Measurements from ENCODE around the gene FFAR1. TPM values are rescaled to one million over a fixed set of nuclear protein-coding genes. Genes with fewer than 3 reads are reported as not detected.
A peak's percentile ranks its signal among the peaks of the same experiment; 100 is the strongest.

FFAR1 gene
- total and polyA plus RNA-seq, 2 experiments from 2014 or later: not detected

GRCh38 chr19:35396240-35396885, 48.7 kb downstream of the FFAR1 start:
- no peaks in the 10 kb centered on the region for H3K9me3 ChIP-seq (ENCODE audit: low read depth)
- 94% methylated on average over 14 of the region's 14 CpGs for WGBS (ENCODE audit: low lambda C conversion rate, missing lambda C conversion rate)
- H3K27me3 ChIP-seq: no peaks in the 10 kb centered on the region
- peak overlapping the region; percentile 38 for H3K27ac ChIP-seq
- H2AFZ ChIP-seq: no peak overlapping the region
- H3K79me2 ChIP-seq: no peaks in the 10 kb centered on the region
- TF ChIP-seq, protein P1, sequence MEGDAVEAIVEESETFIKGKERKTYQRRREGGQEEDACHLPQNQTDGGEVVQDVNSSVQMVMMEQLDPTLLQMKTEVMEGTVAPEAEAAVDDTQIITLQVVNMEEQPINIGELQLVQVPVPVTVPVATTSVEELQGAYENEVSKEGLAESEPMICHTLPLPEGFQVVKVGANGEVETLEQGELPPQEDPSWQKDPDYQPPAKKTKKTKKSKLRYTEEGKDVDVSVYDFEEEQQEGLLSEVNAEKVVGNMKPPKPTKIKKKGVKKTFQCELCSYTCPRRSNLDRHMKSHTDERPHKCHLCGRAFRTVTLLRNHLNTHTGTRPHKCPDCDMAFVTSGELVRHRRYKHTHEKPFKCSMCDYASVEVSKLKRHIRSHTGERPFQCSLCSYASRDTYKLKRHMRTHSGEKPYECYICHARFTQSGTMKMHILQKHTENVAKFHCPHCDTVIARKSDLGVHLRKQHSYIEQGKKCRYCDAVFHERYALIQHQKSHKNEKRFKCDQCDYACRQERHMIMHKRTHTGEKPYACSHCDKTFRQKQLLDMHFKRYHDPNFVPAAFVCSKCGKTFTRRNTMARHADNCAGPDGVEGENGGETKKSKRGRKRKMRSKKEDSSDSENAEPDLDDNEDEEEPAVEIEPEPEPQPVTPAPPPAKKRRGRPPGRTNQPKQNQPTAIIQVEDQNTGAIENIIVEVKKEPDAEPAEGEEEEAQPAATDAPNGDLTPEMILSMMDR (IDR thresholded peaks at IDR 0.05; ENCODE audit: poor library complexity): no peak
- no peak for TF ChIP-seq EZH2 (IDR thresholded peaks at IDR 0.05; ENCODE audit: borderline replicate concordance)
- TF ChIP-seq EZH2phosphoT487 (IDR thresholded peaks at IDR 0.05; ENCODE audit: low read depth, severe bottlenecking, unreplicated experiment): no peak
- H4K20me1 ChIP-seq (ENCODE audit: insufficient read depth, poor library complexity, severe bottlenecking): no peaks in the 10 kb centered on the region
- no peak overlapping the region for H3K4me2 ChIP-seq
- no peak for DNase-seq (ENCODE audit: low spot score)
- no peaks in the 10 kb centered on the region for H3K9me2 ChIP-seq (replicated peaks; ENCODE audit: insufficient read depth)
- H3K4me3 ChIP-seq: no peak overlapping the region
- no peaks in the 10 kb centered on the region for H3K4me1 ChIP-seq (ENCODE audit: insufficient read depth)
- no peaks in the 10 kb centered on the region for H3K36me3 ChIP-seq (replicated peaks; ENCODE audit: insufficient read depth, low read depth)

- Histone ChIP-seq H3K79me2 (no peaks in the 10 kb centered on the region), H3K9me2 (replicated peaks; ENCODE audit: insufficient read depth) (no peaks in the 10 kb centered on the region), H3K4me2 (no peak overlapping the region), H3K36me3 (replicated peaks; ENCODE audit: insufficient read depth, low read depth) (no peaks in the 10 kb centered on the region), H4K20me1 (ENCODE audit: insufficient read depth, poor library complexity, severe bottlenecking) (no peaks in the 10 kb centered on the region), H3K4me3 (no peak overlapping the region), H3K27ac (no peak overlapping the region), H2AFZ (no peak overlapping the region), H3K4me1 (ENCODE audit: insufficient read depth) (no peaks in the 10 kb centered on the region), H3K27me3 (no peaks in the 10 kb centered on the region), H3K9me3 (ENCODE audit: low read depth) (no peaks in the 10 kb centered on the region)
- WGBS (ENCODE audit: low lambda C conversion rate, missing lambda C conversion rate): 59% methylated on average over 6 of the region's 6 CpGs
- TF ChIP-seq, protein P1 (IDR thresholded peaks at IDR 0.05; ENCODE audit: poor library complexity): no peak
- TF ChIP-seq EZH2 (IDR thresholded peaks at IDR 0.05; ENCODE audit: borderline replicate concordance) (no peak), EZH2phosphoT487 (IDR thresholded peaks at IDR 0.05; ENCODE audit: low read depth, severe bottlenecking, unreplicated experiment) (no peak)
- no peak for DNase-seq (ENCODE audit: low spot score)
Observed at GRCh38 chr19:35397064-35397463, 49.4 kb downstream of the FFAR1 start.

Small RNA genes within 50 kb of the gene (microRNA-seq; reads per million reads assigned to microRNA genes)
- not detected for gene MIR5196

Other genes with a start within 250 kb of the FFAR1 start
- gene FXYD3, start 232.1 kb upstream of the FFAR1 start, total RNA-seq: 225 and 235 TPM in 2 replicates
- 491 and 542 TPM in 2 replicates for gene FXYD3, start 232.1 kb upstream of the FFAR1 start, polyA plus RNA-seq
- 2.4 and 6.3 TPM in 2 replicates for gene LGI4, start 212.8 kb upstream of the FFAR1 start, total RNA-seq
- 5.2 and 8.8 TPM in 2 replicates for gene LGI4, start 212.8 kb upstream of the FFAR1 start, polyA plus RNA-seq
- 2.9 and 7.5 TPM in 2 replicates for gene FXYD1, start 209.1 kb upstream of the FFAR1 start, total RNA-seq
- 18.5 and 22.0 TPM in 2 replicates for gene FXYD1, start 209.1 kb upstream of the FFAR1 start, polyA plus RNA-seq
- gene FXYD7, start 204.6 kb upstream of the FFAR1 start, total RNA-seq: 0.27 TPM in 1 of 2 replicates, not detected in the other
- 0.22 and 0.46 TPM in 2 replicates for gene FXYD7, start 204.6 kb upstream of the FFAR1 start, polyA plus RNA-seq
- 36.4 and 42.8 TPM in 2 replicates for gene FXYD5, start 193.2 kb upstream of the FFAR1 start, total RNA-seq
- 81.1 and 90.2 TPM in 2 replicates for gene FXYD5, start 193.2 kb upstream of the FFAR1 start, polyA plus RNA-seq
- gene FAM187B, start 119.2 kb upstream of the FFAR1 start, total RNA-seq: 0.56 TPM in 1 of 2 replicates, not detected in the other
- not detected in 2 replicates for gene FAM187B, start 119.2 kb upstream of the FFAR1 start, polyA plus RNA-seq
- gene LSR, start 98.9 kb upstream of the FFAR1 start, total RNA-seq: 89.9 and 113 TPM in 2 replicates
- 255 and 296 TPM in 2 replicates for gene LSR, start 98.9 kb upstream of the FFAR1 start, polyA plus RNA-seq
- 55.6 and 61.4 TPM in 2 replicates for gene USF2, start 78.9 kb upstream of the FFAR1 start, total RNA-seq
- 30.2 and 35.0 TPM in 2 replicates for gene USF2, start 78.9 kb upstream of the FFAR1 start, polyA plus RNA-seq
- gene HAMP, start 65.4 kb upstream of the FFAR1 start, total RNA-seq: 5.1 and 7.0 TPM in 2 replicates
- gene HAMP, start 65.4 kb upstream of the FFAR1 start, polyA plus RNA-seq: 49.3 and 55.8 TPM in 2 replicates
- 2.8 TPM in 1 of 2 replicates, not detected in the other for gene MAG, start 55.7 kb upstream of the FFAR1 start, total RNA-seq
- gene MAG, start 55.7 kb upstream of the FFAR1 start, polyA plus RNA-seq: 0.47 and 0.81 TPM in 2 replicates
- 1.6 and 3.5 TPM in 2 replicates for gene CD22, start 18.7 kb upstream of the FFAR1 start, total RNA-seq
- gene CD22, start 18.7 kb upstream of the FFAR1 start, polyA plus RNA-seq: 1.9 TPM in 1 of 2 replicates, not detected in the other
- gene FFAR3, start 10.6 kb downstream of the FFAR1 start, total RNA-seq: 0.80 and 1.6 TPM in 2 replicates
- 2.4 TPM in 1 of 2 replicates, not detected in the other for gene FFAR3, start 10.6 kb downstream of the FFAR1 start, polyA plus RNA-seq
- gene GPR42, start 23.2 kb downstream of the FFAR1 start, total RNA-seq: not detected in 2 replicates
- 0.17 TPM in 1 of 2 replicates, not detected in the other for gene GPR42, start 23.2 kb downstream of the FFAR1 start, polyA plus RNA-seq
- 0.16 and 0.20 TPM in 2 replicates for gene FFAR2, start 100.4 kb downstream of the FFAR1 start, total RNA-seq
- gene FFAR2, start 100.4 kb downstream of the FFAR1 start, polyA plus RNA-seq: 0.64 TPM in 1 of 2 replicates, not detected in the other
- gene KRTDAP, start 142.6 kb downstream of the FFAR1 start, total RNA-seq: 1.6 and 2.7 TPM in 2 replicates
- gene KRTDAP, start 142.6 kb downstream of the FFAR1 start, polyA plus RNA-seq: 0.97 and 1.6 TPM in 2 replicates
- 57.0 and 64.1 TPM in 2 replicates for gene DMKN, start 165.7 kb downstream of the FFAR1 start, total RNA-seq
- gene DMKN, start 165.7 kb downstream of the FFAR1 start, polyA plus RNA-seq: 99.5 and 111 TPM in 2 replicates
- 0.40 TPM in 1 of 2 replicates, not detected in the other for gene SBSN, start 180.4 kb downstream of the FFAR1 start, total RNA-seq
- 0.19 and 0.66 TPM in 2 replicates for gene SBSN, start 180.4 kb downstream of the FFAR1 start, polyA plus RNA-seq
- gene GAPDHS, start 185.6 kb downstream of the FFAR1 start, total RNA-seq: not detected in 2 replicates
- not detected in 2 replicates for gene GAPDHS, start 185.6 kb downstream of the FFAR1 start, polyA plus RNA-seq
- gene TMEM147, start 197.7 kb downstream of the FFAR1 start, total RNA-seq: 115 and 133 TPM in 2 replicates
- 287 and 288 TPM in 2 replicates for gene TMEM147, start 197.7 kb downstream of the FFAR1 start, polyA plus RNA-seq
- gene ATP4A, start 215.8 kb downstream of the FFAR1 start, total RNA-seq: 5.0 and 6.4 TPM in 2 replicates
- 3.5 and 5.1 TPM in 2 replicates for gene ATP4A, start 215.8 kb downstream of the FFAR1 start, polyA plus RNA-seq
- gene PMIS2, start 238.3 kb downstream of the FFAR1 start, total RNA-seq: not detected in 2 replicates
- not detected in 2 replicates for gene PMIS2, start 238.3 kb downstream of the FFAR1 start, polyA plus RNA-seq

All from hepatocyte (in vitro differentiated cells).